ENCODE data around the gene PAQR4. TPM values are rescaled to one million over a fixed set of nuclear protein-coding genes. Genes with fewer than 3 reads are reported as not detected.

PAQR4 gene
- total RNA-seq, 2 experiments from 2014 or later, result 37.0 to 37.9 TPM

DNA sequence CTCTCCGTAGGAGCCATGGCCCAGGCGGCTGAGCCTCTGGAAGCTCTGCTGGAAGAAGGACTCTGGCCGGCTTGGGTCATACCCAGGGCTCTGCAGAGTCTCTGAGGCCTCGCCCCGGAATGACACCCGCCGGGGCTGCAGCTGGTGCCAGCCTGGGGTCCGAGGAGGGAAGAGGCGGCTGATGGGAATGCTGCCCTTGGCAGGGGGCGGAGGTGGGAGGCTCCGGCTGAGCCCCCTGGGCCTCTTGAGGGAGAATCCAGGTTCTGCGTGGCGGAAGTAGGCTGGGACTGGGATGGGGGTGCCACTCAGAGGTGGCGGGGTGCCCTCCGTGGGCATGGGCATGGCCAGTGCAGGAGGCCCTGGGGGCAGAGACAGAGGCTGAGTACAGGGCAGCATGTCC, 7.5 kb downstream of the PAQR4 start:
- Mint-ChIP-seq H3K27me3 (no peaks in the 10 kb centered on the region), H3K9me3 (no peaks in the 10 kb centered on the region), H3K4me3 (no peak overlapping the region), H3K36me3 (peaks cover 41% of the 10 kb centered on the region), H3K4me1 (ENCODE audit: low read depth) (peaks cover 15% of the 10 kb centered on the region), H3K27ac (no peak overlapping the region)
- intact Hi-C loops (cut with micrococcal nuclease), result no loop called here
- no peak for DNase-seq
- POLR2A ChIA-PET, result no interaction called here
- CTCF ChIA-PET, result no interaction called here

DNA sequence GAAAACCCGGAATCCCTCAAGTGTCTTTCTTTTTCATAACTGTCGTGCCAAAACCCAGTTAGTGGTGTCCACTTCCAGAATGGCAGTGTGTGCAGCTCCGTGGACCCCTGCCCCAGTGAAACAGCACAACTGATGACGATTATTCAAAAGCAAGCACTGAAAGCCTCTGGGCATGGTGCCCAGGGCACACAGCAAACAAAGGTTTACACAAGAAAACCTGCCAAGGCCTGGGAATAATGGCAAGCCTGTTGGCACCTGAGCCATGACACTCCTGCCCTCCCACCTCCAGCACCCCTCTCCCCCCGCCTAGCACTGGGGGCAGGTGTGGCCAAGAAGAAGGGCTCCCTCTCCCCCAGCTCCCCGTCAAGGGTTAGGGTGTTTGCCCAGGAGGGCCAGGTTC, 8.3 kb downstream of the PAQR4 start:
- ChIA-PET POLR2A (no interaction called here), CTCF (interaction anchor here (1.4 to 2.0 kb wide), 2 partner anchors 8 to 14 kb away, joined by 4 to 11 read pairs; partner anchors contain the start of genes KREMEN2 and PAQR4)
- no peak for DNase-seq
- intact Hi-C loops (cut with micrococcal nuclease), result no loop called here
- H3K9me3 Mint-ChIP-seq, result no peaks in the 10 kb centered on the region
- H3K27me3 Mint-ChIP-seq, result no peaks in the 10 kb centered on the region
- peaks cover 35% of the 10 kb centered on the region for H3K36me3 Mint-ChIP-seq
- H3K4me3 Mint-ChIP-seq, result no peak overlapping the region
- H3K27ac Mint-ChIP-seq, result no peak overlapping the region
- peaks cover 11% of the 10 kb centered on the region for H3K4me1 Mint-ChIP-seq (ENCODE audit: low read depth)

DNA sequence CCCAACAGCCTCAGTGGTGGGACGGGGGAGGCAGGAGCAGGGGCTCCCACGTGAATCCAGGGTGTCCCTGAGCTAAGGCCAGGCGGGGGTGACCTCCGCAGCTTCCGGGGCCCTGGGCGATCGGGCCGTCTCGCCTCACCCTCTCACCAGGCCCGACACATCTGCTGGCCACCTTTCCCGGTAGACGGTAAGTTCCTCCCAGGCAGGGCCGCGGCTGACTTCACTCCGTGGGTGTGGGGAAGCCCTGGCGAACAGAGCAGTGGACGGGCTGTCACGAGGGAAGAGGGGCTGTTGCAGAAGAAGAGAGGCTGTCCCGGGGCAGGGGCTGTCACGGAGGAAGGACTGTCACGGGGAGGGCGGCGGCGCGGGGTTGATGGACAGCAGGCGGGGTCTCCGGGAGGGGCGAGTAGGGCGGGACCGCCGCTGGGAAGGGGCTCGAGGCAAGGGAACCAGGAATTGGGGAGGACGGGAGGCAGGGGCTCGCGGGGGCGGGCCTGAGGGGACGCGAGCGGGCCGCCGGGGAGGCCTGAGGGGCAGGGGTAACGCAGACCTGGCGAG, 10.6 kb downstream of the PAQR4 start:
- ChIA-PET POLR2A (interaction anchor here (0.7 to 1.7 kb wide), 2 partner anchors 8 to 10 kb away, joined by 3 to 14 read pairs; partner anchors contain the start of gene PAQR4), CTCF (interaction anchor here (1.6 to 2.0 kb wide), 3 partner anchors 10 to 48 kb away, joined by 7 to 11 read pairs (median 7); partner anchors contain the start of gene PAQR4)
- Mint-ChIP-seq H3K27me3 (no peaks in the 10 kb centered on the region), H3K4me3 (peak overlapping the region; percentile 87), H3K4me1 (ENCODE audit: low read depth) (peaks cover 15% of the 10 kb centered on the region), H3K36me3 (peaks cover 27% of the 10 kb centered on the region), H3K9me3 (no peaks in the 10 kb centered on the region), H3K27ac (peak overlapping the region; percentile 56)
- intact Hi-C loops (cut with micrococcal nuclease), result loop anchor here (1.0 to 5.0 kb wide), 2 partner anchors 10 to 72 kb away; partner anchors contain the start of gene PAQR4
- peak; percentile 52 for DNase-seq

DNA sequence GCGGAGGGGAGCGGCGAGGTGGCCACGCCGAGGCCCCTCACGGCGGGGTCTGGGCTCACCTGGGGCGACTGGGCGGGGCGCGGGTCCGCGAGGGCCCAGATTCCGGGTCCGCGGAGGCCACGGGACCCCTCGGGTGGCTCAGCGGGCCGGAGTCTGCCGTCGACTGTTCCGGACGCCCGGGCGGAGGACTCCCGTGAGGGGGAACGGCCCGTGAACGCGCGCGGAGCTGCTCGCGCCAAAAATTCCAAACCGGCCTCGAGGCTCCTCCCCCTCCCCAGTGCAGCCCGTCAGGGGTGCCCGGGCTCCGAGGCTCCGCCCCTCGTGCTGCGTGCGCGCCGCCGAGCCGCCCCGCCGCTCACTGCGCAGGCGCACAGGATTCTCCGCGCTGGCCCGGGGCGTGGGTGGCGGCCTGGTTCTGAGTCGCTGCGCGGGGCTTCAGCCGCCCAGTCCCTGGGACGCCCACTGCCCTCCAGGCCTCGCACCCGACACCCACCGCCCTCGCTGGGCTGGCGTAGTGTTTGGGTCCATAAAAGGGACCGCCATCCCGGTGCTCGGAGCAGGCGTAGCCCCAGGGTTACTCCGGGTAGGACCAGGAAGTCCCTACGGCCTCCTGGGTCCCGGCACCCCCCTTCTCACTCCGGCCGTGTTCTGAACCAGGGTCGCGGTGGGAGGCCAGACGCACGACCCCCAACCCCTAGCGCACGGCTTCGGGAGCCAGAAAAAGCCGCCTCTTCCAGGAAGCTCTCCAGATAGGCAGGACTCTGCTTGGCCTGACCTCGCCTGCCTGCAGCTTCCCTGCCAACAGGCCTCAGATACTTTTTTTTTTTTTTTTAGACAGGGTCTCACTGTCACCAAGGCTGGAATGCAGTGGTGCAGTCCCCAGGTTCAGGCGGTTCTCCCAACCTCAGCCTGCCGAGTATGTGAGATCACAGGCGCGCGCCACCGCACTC, 11.4 kb downstream of the PAQR4 start, which contains the start of gene PKMYT1:
Gene PKMYT1 (minus strand): TSS at position 220 of the 950 bp plus-strand sequence. CDS start 789 bp downstream, outside the sequence.
- H3K4me1 Mint-ChIP-seq (ENCODE audit: low read depth), result peaks cover 15% of the 10 kb centered on the region
- ChIA-PET POLR2A (interaction anchor here (0.6 to 1.7 kb wide), 7 partner anchors 8 to 41 kb away, joined by 3 to 14 read pairs (median 3); partner anchors contain the start of gene PAQR4), CTCF (interaction anchor here (0.7 to 1.9 kb wide), 7 partner anchors 8 to 79 kb away, joined by 3 to 7 read pairs (median 3); no protein-coding TSS in a partner anchor)
- peaks cover 24% of the 10 kb centered on the region for H3K36me3 Mint-ChIP-seq
- no peaks in the 10 kb centered on the region for H3K27me3 Mint-ChIP-seq
- peak within 1 kb of the TSS; percentile 87 for H3K4me3 Mint-ChIP-seq
- intact Hi-C loops (cut with micrococcal nuclease), result loop anchor here (1.0 to 5.0 kb wide), 2 partner anchors 11 to 73 kb away; partner anchors contain the start of gene PAQR4
- no peaks in the 10 kb centered on the region for H3K9me3 Mint-ChIP-seq
- peak within 1 kb of the TSS; percentile 81 for H3K27ac Mint-ChIP-seq
- DNase-seq, result peak; percentile 96

DNA sequence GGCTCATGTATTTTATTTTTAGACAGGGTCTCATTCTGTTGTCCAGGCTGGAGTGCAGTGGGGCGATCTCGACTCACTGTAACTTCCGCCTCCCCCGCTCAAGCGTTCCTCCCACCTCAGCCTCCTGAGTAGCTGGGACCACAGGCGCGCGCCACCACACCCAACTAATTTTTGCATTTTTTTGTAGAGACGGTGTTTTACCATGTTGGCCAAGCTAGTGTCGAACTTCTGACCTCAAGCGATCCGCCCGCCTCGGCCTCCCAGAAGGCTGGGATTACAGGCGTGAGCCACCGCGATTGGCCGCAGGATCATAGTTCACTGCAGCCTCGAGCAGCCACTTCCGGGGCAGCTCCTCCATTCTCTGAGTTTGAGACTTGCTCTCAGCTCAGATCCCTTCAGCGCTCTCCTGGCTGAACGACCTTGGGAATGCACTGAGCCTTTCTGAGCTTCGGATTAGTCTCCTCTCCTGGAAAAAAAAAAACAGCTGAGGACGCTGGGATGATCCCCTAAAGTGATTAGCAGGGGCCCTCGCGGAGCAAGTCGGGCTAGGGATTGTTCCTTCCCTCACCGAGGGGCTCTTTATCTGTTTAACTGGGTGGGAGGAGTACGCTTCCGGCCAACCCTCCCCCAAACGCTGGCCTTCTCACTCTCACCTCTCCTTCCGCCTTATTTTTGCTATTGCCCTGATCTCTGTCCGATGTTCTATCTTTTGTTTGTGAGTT, 12.2 kb downstream of the PAQR4 start:
- no peak for DNase-seq
- intact Hi-C loops (cut with micrococcal nuclease), result loop anchor here (5.0 kb wide), 1 partner anchor 74 kb away; no protein-coding TSS in a partner anchor
- Mint-ChIP-seq H3K9me3 (no peaks in the 10 kb centered on the region), H3K27ac (peak overlapping the region; percentile 81), H3K4me3 (peak overlapping the region; percentile 87), H3K36me3 (peaks cover 18% of the 10 kb centered on the region), H3K27me3 (no peaks in the 10 kb centered on the region), H3K4me1 (ENCODE audit: low read depth) (peaks cover 15% of the 10 kb centered on the region)
- CTCF ChIA-PET, result interaction anchor here (0.8 to 1.9 kb wide), 6 partner anchors 9 to 79 kb away, joined by 3 to 7 read pairs (median 3); no protein-coding TSS in a partner anchor
- POLR2A ChIA-PET, result interaction anchor here (1.1 to 1.3 kb wide), 3 partner anchors 9 to 40 kb away, joined by 3 to 4 read pairs (median 3); no protein-coding TSS in a partner anchor

DNA sequence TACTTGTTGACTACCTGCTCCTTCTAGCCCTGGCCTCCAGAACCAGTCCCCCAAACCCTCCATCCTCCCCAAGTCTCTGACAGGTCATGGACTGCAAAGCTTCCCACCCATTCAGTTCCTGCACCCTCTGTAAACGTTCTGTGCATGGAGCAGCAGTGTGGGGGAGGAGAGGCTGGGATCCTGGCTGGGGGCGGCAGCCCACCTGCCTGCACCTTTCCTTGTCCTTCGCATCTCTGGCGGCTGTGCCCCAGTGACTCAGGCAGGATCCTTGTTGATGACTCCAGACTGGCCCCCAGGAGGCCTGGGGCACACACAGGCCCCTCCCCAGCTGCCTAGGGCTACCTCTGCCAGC, 12.7 kb downstream of the PAQR4 start:
- Mint-ChIP-seq H3K27ac (no peak overlapping the region), H3K36me3 (peaks cover 17% of the 10 kb centered on the region), H3K27me3 (no peaks in the 10 kb centered on the region), H3K4me3 (peak overlapping the region; percentile 62), H3K4me1 (ENCODE audit: low read depth) (peaks cover 15% of the 10 kb centered on the region), H3K9me3 (no peaks in the 10 kb centered on the region)
- ChIA-PET CTCF (interaction anchor here (1.2 to 1.6 kb wide), 3 partner anchors 9 to 50 kb away, joined by 3 read pairs; no protein-coding TSS in a partner anchor), POLR2A (interaction anchor here (1.1 to 1.3 kb wide), 3 partner anchors 10 to 39 kb away, joined by 3 to 4 read pairs (median 3); no protein-coding TSS in a partner anchor)
- no peak for DNase-seq
- intact Hi-C loops (cut with micrococcal nuclease), result loop anchor here (5.0 kb wide), 1 partner anchor 75 kb away; no protein-coding TSS in a partner anchor

DNA sequence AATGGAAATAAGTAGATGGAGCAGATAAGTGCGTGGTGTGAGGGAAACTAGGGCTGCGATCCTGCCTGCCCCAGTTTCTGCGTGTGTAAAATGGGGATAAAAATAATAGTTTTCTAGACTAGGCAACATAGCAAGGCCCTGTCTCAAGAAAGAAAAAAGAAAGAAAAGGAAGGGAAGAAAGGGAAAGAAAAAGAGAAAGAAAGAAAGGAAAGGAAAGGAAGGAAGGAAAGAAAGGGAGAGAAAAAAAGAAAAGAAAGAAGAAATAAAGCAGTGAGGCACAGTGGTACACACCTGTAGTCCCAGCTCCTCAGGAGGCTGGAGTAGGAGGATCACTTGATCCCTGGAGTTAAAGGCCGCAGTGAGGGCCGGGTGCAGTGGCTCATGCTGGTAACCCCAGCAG, 13.3 kb downstream of the PAQR4 start:
- H3K36me3 Mint-ChIP-seq, result peaks cover 12% of the 10 kb centered on the region
- no peak for DNase-seq
- intact Hi-C loops (cut with micrococcal nuclease), result loop anchor here (5.0 kb wide), 1 partner anchor 75 kb away; no protein-coding TSS in a partner anchor
- no peaks in the 10 kb centered on the region for H3K27me3 Mint-ChIP-seq
- no peak overlapping the region for H3K4me3 Mint-ChIP-seq
- no peak overlapping the region for H3K27ac Mint-ChIP-seq
- ChIA-PET POLR2A (interaction anchor here (1.3 to 1.5 kb wide), 2 partner anchors 12 to 14 kb away, joined by 3 read pairs; no protein-coding TSS in a partner anchor), CTCF (interaction anchor here (0.6 to 1.6 kb wide), 4 partner anchors 10 to 49 kb away, joined by 3 to 6 read pairs (median 3); partner anchors contain the start of gene PAQR4)
- peaks cover 15% of the 10 kb centered on the region for H3K4me1 Mint-ChIP-seq (ENCODE audit: low read depth)
- no peaks in the 10 kb centered on the region for H3K9me3 Mint-ChIP-seq

DNA sequence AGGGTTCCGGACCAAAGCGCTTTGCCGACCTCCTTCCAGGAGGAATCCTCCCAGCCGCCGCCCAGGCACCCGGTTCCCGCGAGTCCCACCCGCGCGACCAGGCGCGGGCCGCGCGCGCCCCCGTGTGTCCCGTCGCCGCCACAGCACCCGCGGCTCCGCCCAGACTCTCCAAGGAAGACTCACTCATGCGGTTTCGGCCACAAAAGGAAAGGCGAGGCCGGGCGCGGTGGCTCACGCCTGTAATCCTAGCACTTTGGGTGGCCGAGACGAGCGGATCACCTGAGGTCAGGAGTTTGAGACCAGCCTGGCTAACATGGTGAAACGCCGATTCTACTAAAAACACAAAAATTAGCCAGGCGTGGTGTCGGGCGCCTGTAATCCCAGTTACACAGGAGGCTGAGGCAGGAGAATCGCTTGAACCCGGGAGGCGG, 14.6 kb downstream of the PAQR4 start:
- Mint-ChIP-seq H3K27ac (no peak overlapping the region), H3K4me3 (peak overlapping the region; percentile 29), H3K4me1 (ENCODE audit: low read depth) (peaks cover 13% of the 10 kb centered on the region), H3K9me3 (no peaks in the 10 kb centered on the region), H3K27me3 (no peaks in the 10 kb centered on the region), H3K36me3 (peaks cover 7% of the 10 kb centered on the region)
- ChIA-PET CTCF (interaction anchor here (0.8 to 1.6 kb wide), 4 partner anchors 12 to 48 kb away, joined by 3 to 4 read pairs (median 4); no protein-coding TSS in a partner anchor), POLR2A (interaction anchor here (1.5 kb wide), 1 partner anchor 13 kb away, joined by 3 read pairs; no protein-coding TSS in a partner anchor)
- intact Hi-C loops (cut with micrococcal nuclease), result loop anchor here (5.0 kb wide), 1 partner anchor 76 kb away; no protein-coding TSS in a partner anchor
- peak; percentile 89 for DNase-seq

DNA sequence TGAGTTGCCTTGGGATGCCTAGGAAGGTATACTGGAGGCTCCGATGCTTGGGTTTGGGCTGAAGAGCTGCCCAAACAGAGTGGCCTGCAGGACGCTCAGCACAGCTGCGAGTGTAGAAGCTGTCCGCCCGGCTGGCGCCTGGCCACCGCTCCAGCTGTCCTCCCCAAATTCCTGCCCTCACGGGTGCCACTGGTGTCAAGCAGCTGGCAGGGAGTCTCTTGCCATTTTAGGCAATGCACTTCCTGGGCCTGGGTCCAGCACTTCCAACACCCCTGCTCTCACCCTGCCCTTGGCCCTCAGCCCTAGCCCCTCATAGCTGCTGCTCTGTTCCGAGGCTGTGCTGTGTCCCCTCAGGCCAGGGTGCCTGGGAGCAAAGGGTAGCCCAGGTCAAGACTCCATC, 16.3 kb downstream of the PAQR4 start:
- POLR2A ChIA-PET, result no interaction called here
- intact Hi-C loops (cut with micrococcal nuclease), result no loop called here

DNA sequence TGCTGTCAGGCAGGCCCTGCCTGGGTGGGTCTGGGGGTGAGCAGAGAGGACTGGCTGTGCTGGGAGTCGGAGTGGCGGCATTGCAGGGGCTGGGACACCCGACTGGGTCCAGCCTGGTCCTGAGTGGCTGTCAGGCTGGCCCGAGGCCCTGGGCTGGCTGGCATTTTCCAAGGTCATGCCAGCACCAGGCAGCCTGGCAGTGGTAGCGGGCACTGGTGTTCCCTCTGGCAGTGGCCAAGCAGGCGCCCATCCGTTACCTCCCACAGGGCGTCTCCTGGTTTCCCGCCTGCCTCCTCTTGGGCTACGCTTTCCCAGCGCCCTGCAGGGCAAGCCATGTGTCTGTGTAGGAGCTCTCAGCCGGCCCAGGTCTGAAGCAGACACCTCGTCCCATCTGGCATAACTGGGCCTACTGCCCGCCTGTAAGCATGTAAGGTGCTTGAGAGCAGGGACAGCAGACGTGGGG, 16.8 kb downstream of the PAQR4 start:
- peaks cover 6% of the 10 kb centered on the region for H3K4me1 Mint-ChIP-seq (ENCODE audit: low read depth)
- intact Hi-C loops (cut with micrococcal nuclease), result no loop called here
- ChIA-PET POLR2A (no interaction called here), CTCF (interaction anchor here (0.5 to 1.8 kb wide), 2 partner anchors 25 to 46 kb away, joined by 5 to 7 read pairs; no protein-coding TSS in a partner anchor)
- no peaks in the 10 kb centered on the region for H3K36me3 Mint-ChIP-seq
- no peak for DNase-seq
- H3K27ac Mint-ChIP-seq, result no peak overlapping the region
- H3K9me3 Mint-ChIP-seq, result no peaks in the 10 kb centered on the region
- peaks cover 2% of the 10 kb centered on the region for H3K27me3 Mint-ChIP-seq
- H3K4me3 Mint-ChIP-seq, result no peak overlapping the region

More for the DNA sequence above, 16.3 kb downstream of the PAQR4 start:
- peaks cover 8% of the 10 kb centered on the region for H3K4me1 Mint-ChIP-seq (ENCODE audit: low read depth)
- DNase-seq, result no peak
- CTCF ChIA-PET, result interaction anchor here (0.5 to 1.8 kb wide), 3 partner anchors 24 to 144 kb away, joined by 4 to 7 read pairs (median 5); no protein-coding TSS in a partner anchor
- no peak overlapping the region for H3K27ac Mint-ChIP-seq
- H3K27me3 Mint-ChIP-seq, result peaks cover under 1% of the 10 kb centered on the region
- H3K9me3 Mint-ChIP-seq, result no peaks in the 10 kb centered on the region
- no peaks in the 10 kb centered on the region for H3K36me3 Mint-ChIP-seq
- no peak overlapping the region for H3K4me3 Mint-ChIP-seq

Data from activated CD4-positive, alpha-beta memory T cell treated with anti-CD3 and anti-CD28 coated beads for 36 hours (primary cell).